B cell (primary cell): ENCODE results near the gene SKAP1. TPM values are rescaled to one million over a fixed set of nuclear protein-coding genes. Genes with fewer than 3 reads are reported as not detected.

Experiments
- ATAC-seq: fragments of 200-7000 bp; cut with Tn5 transposase; one replicate; pipeline ENCODE4 v1.10.0; 2021; ENCODE audit warnings: low read depth, mild to moderate bottlenecking, moderate number of reproducible peaks, moderate library complexity
- CTCF ChIA-PET: fragments of 350-600 bp; sonication (Branson Sonifier 250); formaldehyde crosslinking; loops from one replicate; lab custom pipeline; 2021; ENCODE audit warnings: antibody characterized with exemption, inconsistent platforms; lab: Charles Lee
- POLR2A ChIA-PET: fragments of 350-600 bp; sonication (Branson Sonifier 250); formaldehyde crosslinking; loops from one replicate; lab custom pipeline; 2021; ENCODE audit warnings: antibody characterized with exemption; lab: Charles Lee
- DNase-seq: peaks from one replicate; pipeline ENCODE4 v3.0.0; 2013
- H2AFZ ChIP-seq: 2 replicates; pipeline ENCODE4 v1.6.1; 2012; ENCODE audit warnings: mild to moderate bottlenecking, low read depth, low read length; ENCODE audit not compliant: insufficient read depth, poor library complexity, severe bottlenecking
- H3K27ac ChIP-seq, 2 donors: 1 replicate in 1 of 2; 2 replicates in 1 of 2; pipeline ENCODE4 v1.5.1; 2012 to 2013; ENCODE audit warnings: low read length in 2 of 2, mild to moderate bottlenecking in 2 of 2, moderate library complexity in 1 of 2
- H3K27me3 ChIP-seq, 4 experiments: fragments of 200-600 bp in 1 of 4; sonication (generic) in 1 of 4; replicated peaks in 1 of 4; 1 replicate in 2 of 4; 2 replicates in 2 of 4; pipeline versions ENCODE4 v1.6.1 to v1.7.0; 2013 to 2016; ENCODE audit warnings: low read length in 3 of 4, mild to moderate bottlenecking in 2 of 4, mixed read lengths in 1 of 4, moderate library complexity in 1 of 4; ENCODE audit not compliant: insufficient read depth in 4 of 4, control insufficient read depth in 3 of 4; ENCODE audit errors: control extremely low read depth in 1 of 4
- H3K36me3 ChIP-seq, 2 experiments: replicated peaks in 1 of 2; 1 replicate in 1 of 2; 2 replicates in 1 of 2; pipeline versions ENCODE4 v1.6.1 to v1.7.1; 2013; ENCODE audit warnings: low read length in 1 of 2; ENCODE audit not compliant: insufficient read depth in 2 of 2, control insufficient read depth in 1 of 2; ENCODE audit errors: control extremely low read depth in 1 of 2, extremely low read depth in 1 of 2
- H3K4me1 ChIP-seq, 2 donors: fragments of 200-600 bp in 1 of 2; sonication (generic) in 1 of 2; 1 replicate in 1 of 2; 2 replicates in 1 of 2; pipeline versions ENCODE4 v1.5.1 to v1.6.1; 2013 to 2017; ENCODE audit warnings: low read length in 2 of 2; ENCODE audit not compliant: control insufficient read depth in 2 of 2, insufficient read depth in 2 of 2
- H3K4me2 ChIP-seq: replicated peaks from 2 replicates; pipeline ENCODE3; 2012; ENCODE audit warnings: mild to moderate bottlenecking, low read depth, low read length; ENCODE audit not compliant: poor library complexity, severe bottlenecking
- H3K4me3 ChIP-seq, 5 experiments: fragments of 200-600 bp in 1 of 5; sonication (generic) in 1 of 5; 1 replicate in 3 of 5; 2 replicates in 2 of 5; pipeline versions ENCODE4 v1.5.1 to v1.7.0; 2011 to 2016; ENCODE audit warnings: low read length in 4 of 5, mild to moderate bottlenecking in 4 of 5, low read depth in 2 of 5, control low read depth in 1 of 5, moderate library complexity in 1 of 5; ENCODE audit not compliant: insufficient read depth in 1 of 5; ENCODE audit errors: control extremely low read depth in 1 of 5, extremely low read depth in 1 of 5
- H3K79me2 ChIP-seq: fragments of 200-600 bp; sonication (generic); one replicate; pipeline ENCODE4 v1.6.0; 2016; ENCODE audit warnings: low read length; ENCODE audit not compliant: control insufficient read depth, insufficient read depth
- H3K9ac ChIP-seq: fragments of 200-600 bp; sonication (generic); 2 replicates; pipeline ENCODE4 v1.6.1; 2017; ENCODE audit warnings: mild to moderate bottlenecking, low read length, moderate library complexity
- H3K9me3 ChIP-seq, 3 donors: one replicate each; pipeline versions ENCODE4 v1.6.1 to v1.7.1; 2013; ENCODE audit warnings: low read length in 2 of 3; ENCODE audit not compliant: control insufficient read depth in 2 of 3, insufficient read depth in 1 of 3; ENCODE audit errors: control extremely low read depth in 1 of 3
- H4K20me1 ChIP-seq: 2 replicates; pipeline ENCODE4 v1.6.0; 2012; ENCODE audit warnings: mild to moderate bottlenecking, low read length; ENCODE audit not compliant: insufficient read depth, control insufficient read depth, poor library complexity, severe bottlenecking
- H3K27ac Mint-ChIP-seq: one replicate; pipeline ENCODE4 v1.8.0; 2021; ENCODE audit warnings: mixed read lengths
- H3K27me3 Mint-ChIP-seq: one replicate; pipeline ENCODE4 v1.8.0; 2021; ENCODE audit warnings: mixed read lengths
- H3K4me1 Mint-ChIP-seq: one replicate; pipeline ENCODE4 v1.8.0; 2021; ENCODE audit warnings: mixed read lengths
- H3K4me3 Mint-ChIP-seq: one replicate; pipeline ENCODE4 v1.8.0; 2021; ENCODE audit warnings: mixed read lengths
- H3K9me3 Mint-ChIP-seq: one replicate; pipeline ENCODE4 v1.8.0; 2022; ENCODE audit warnings: mixed read lengths; ENCODE audit not compliant: insufficient read depth
- CTCF ChIP-seq: fragments of 200-600 bp; IDR thresholded peaks from one replicate; pipeline ENCODE4 v1.8.0; 2022; ENCODE audit warnings: antibody characterized with exemption, mild to moderate bottlenecking
- EZH2 ChIP-seq: IDR thresholded peaks from 2 replicates; pipeline ENCODE4 v1.6.1; 2012; ENCODE audit warnings: borderline replicate concordance, low read depth, mild to moderate bottlenecking, moderate library complexity, low read length; ENCODE audit not compliant: insufficient read depth, poor library complexity, severe bottlenecking
- WGBS: methylation state at CpG from one replicate; pipeline ENCODE4 v1.1.5; 2013; ENCODE audit warnings: missing lambda C conversion rate; ENCODE audit not compliant: insufficient coverage; 5-methylcytosine and 5-hydroxymethylcytosine counted together
- intact Hi-C: fragments of 100-400 bp; cut with micrococcal nuclease; formaldehyde crosslinking; loops from one replicate; pipeline ENCODE4 v1.10.0; 2022
- polyA plus RNA-seq: library from polyadenylated mRNA; depleted of rRNA; stranded (reverse); fragments of >200 nt; gene quantifications from 2 replicates; pipeline ENCODE4 v1.2.3, GENCODE V29; 2012
- total RNA-seq, 2 donors: library from RNA; stranded (reverse); fragments of 120-200 nt in 1 of 2; gene quantifications; 1 replicate in 1 of 2; 2 replicates in 1 of 2; pipeline versions ENCODE4 v1.2.3 to v1.2.4, GENCODE V29; 2013 to 2022

SKAP1 gene
- total and polyA plus RNA-seq, 2 donors (not counting 1 experiment from before 2014, with no cell fraction given) = 33.1 to 37.3 TPM

GRCh38 chr17:48129981-48130380 is 300.0 kb downstream of the SKAP1 start:
- intact Hi-C loops = loop anchor here (2.0 kb wide), 1 partner anchor 19 kb away; no protein-coding TSS in a partner anchor
- no peaks in the 10 kb centered on the region for H3K9me3 ChIP-seq
- H3K36me3 ChIP-seq = peaks cover 0 to 22% of the 10 kb centered on the region in 2 experiments
- TF ChIP-seq EZH2 = no peak
- TF ChIP-seq CTCF = no peak
- no peak overlapping the region for H3K27ac Mint-ChIP-seq
- no peaks in the 10 kb centered on the region for H3K27me3 ChIP-seq
- ATAC-seq (no peak), DNase-seq (no peak)
- H3K4me1 ChIP-seq = no peaks in the 10 kb centered on the region
- H3K79me2 ChIP-seq = no peaks in the 10 kb centered on the region
- no peak overlapping the region for H3K4me2 ChIP-seq
- H4K20me1 ChIP-seq = no peaks in the 10 kb centered on the region
- H2AFZ ChIP-seq = no peak overlapping the region
- H3K27ac ChIP-seq = no peak overlapping the region
- no peaks in the 10 kb centered on the region for H3K9me3 Mint-ChIP-seq
- no peak overlapping the region for H3K4me3 Mint-ChIP-seq
- ChIA-PET CTCF (interaction anchor here (1.2 to 9.4 kb wide), 11 partner anchors 11 to 127 kb away, joined by 3 to 237 read pairs (median 15); partner anchors contain the start of gene SNX11), POLR2A (no interaction called here)
- H3K9ac ChIP-seq = no peak overlapping the region
- no peak overlapping the region for H3K4me3 ChIP-seq
- WGBS = 83% methylated on average over 1 of the region's 5 CpGs
- H3K27me3 Mint-ChIP-seq = no peaks in the 10 kb centered on the region
- H3K4me1 Mint-ChIP-seq = peaks cover 3% of the 10 kb centered on the region

DNA sequence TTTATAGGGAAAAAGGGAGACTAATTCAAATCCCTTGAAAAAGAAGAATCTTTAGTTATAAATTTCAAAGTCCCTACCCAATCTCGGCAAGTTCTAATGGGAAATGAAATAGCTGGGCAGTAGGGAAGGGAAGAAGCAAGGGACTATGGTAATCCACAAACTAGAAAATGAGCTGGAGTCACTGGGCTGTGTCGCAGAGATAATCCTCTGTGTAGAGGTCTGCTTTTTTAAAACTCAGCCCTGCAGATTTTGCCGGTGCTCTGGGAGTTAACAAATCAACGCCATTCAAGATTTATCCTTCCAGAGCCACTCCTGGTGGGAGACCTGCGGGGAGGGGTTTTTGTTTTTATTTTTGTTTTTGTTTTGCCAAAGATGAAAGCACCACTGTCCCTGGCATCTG is 301.6 kb downstream of the SKAP1 start:
- no peak overlapping the region for H3K4me2 ChIP-seq
- ChIA-PET POLR2A (no interaction called here), CTCF (interaction anchor here (1.6 to 9.4 kb wide), 6 partner anchors 16 to 102 kb away, joined by 3 to 237 read pairs (median 24); partner anchors contain the start of gene SNX11)
- no CpG with 5 or more reads among the region's 5 CpGs for WGBS
- Mint-ChIP-seq H3K4me1 (peaks cover 3% of the 10 kb centered on the region), H3K27me3 (no peaks in the 10 kb centered on the region), H3K27ac (no peak overlapping the region), H3K4me3 (no peak overlapping the region), H3K9me3 (no peaks in the 10 kb centered on the region)
- no peaks in the 10 kb centered on the region for H4K20me1 ChIP-seq
- H3K27ac ChIP-seq = no peak overlapping the region
- intact Hi-C loops = no loop called here
- no peaks in the 10 kb centered on the region for H3K9me3 ChIP-seq
- no peak overlapping the region for H3K9ac ChIP-seq
- H2AFZ ChIP-seq = no peak overlapping the region
- H3K36me3 ChIP-seq = peaks cover 0 to 27% of the 10 kb centered on the region in 2 experiments
- H3K27me3 ChIP-seq = no peaks in the 10 kb centered on the region
- H3K79me2 ChIP-seq = no peaks in the 10 kb centered on the region
- TF ChIP-seq EZH2 (no peak), CTCF (no peak)
- no peak for DNase-seq
- H3K4me3 ChIP-seq = no peak overlapping the region
- no peaks in the 10 kb centered on the region for H3K4me1 ChIP-seq
- no peak for ATAC-seq
